CD4-positive, alpha-beta T cell treated with Interleukin-15 for 4 hours (primary cell): ENCODE measurements around the gene SPRYD3.
A peak's percentile ranks its signal among the peaks of the same experiment; 100 is the strongest.

Experiments used
- DNase-seq: peaks from one replicate; pipeline ENCODE4 v3.0.0-alpha.2; 2020; ENCODE audit warnings: low spot score

Gene SPRYD3

GRCh38 chr12:53078425-53079225 is 565 bp downstream of the SPRYD3 start:
- DNase-seq, result peak; percentile 51

GRCh38 chr12:53077030-53077429 is 2.2 kb downstream of the SPRYD3 start:
- no peak for DNase-seq

- DNase-seq, result no peak
Measured at GRCh38 chr12:53076461-53076860, 2.7 kb downstream of the SPRYD3 start.

GRCh38 chr12:53074999-53075370 is 4.2 kb downstream of the SPRYD3 start:
- DNase-seq, result no peak

GRCh38 chr12:53074283-53074998 is 4.7 kb downstream of the SPRYD3 start:
- DNase-seq, result no peak

- no peak for DNase-seq
Measured at GRCh38 chr12:53073881-53074280, 5.3 kb downstream of the SPRYD3 start.

GRCh38 chr12:53071591-53072551 is 7.3 kb downstream of the SPRYD3 start:
- no peak for DNase-seq

- no peak for DNase-seq
Measured at GRCh38 chr12:53070877-53071492, 8.2 kb downstream of the SPRYD3 start.

- no peak for DNase-seq
Measured at GRCh38 chr12:53069621-53070410, 9.4 kb downstream of the SPRYD3 start.

GRCh38 chr12:53068811-53069585 is 10.2 kb downstream of the SPRYD3 start:
- no peak for DNase-seq

- DNase-seq, result no peak
Measured at GRCh38 chr12:53067993-53068770, 11.0 kb downstream of the SPRYD3 start.

GRCh38 chr12:53067074-53067992 is 11.9 kb downstream of the SPRYD3 start:
- DNase-seq, result no peak

GRCh38 chr12:53065975-53066931 is 12.9 kb downstream of the SPRYD3 start:
- DNase-seq, result peak; percentile 66

- no peak for DNase-seq
Measured at GRCh38 chr12:53065470-53065869, 13.7 kb downstream of the SPRYD3 start.

GRCh38 chr12:53064613-53065436 is 14.4 kb downstream of the SPRYD3 start:
- no peak for DNase-seq
